Fibroblast of upper back skin (primary cell): Measurements from ENCODE around the gene FUT7.

ENCODE experiments used
- DNase-seq: peaks from one replicate; pipeline ENCODE4 v3.0.0-alpha.2; 2013

The FUT7 gene

DNA sequence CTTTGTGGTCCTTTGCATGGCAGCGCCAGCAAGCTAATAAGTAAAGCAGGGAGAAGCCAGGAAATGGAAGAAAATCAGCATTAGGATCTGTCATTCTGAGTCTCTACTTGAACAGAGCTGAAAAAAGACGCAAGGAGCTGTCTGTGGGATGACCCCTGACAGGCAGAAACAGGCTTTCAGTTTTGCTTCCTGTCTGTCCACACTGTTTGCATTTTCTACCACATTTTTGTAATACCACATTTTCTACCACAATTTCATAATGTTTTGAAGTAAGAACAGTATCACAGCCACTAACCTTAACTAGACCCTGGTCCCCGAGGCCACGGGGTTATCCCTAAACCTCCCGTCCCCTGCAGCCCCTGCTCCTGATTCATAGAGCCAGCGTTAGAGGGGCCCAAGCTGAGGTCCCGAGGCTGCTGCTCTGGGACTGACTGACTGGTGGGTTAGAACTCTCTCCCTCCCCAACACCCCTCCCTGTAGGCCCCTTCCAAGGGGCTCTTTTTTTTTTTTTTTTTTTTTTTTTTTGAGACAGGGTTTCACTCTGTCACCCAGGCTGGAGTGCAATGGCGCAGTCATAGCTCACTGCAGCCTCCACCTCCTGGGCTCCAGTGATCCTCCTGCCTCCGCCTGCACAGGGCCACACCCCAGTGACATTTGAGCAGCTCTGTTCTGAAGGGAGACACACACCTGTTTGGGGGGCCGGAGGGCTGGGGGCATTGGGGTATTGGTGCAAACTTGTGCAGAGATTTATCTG, 31.5 kb downstream of the FUT7 start:
- DNase-seq, result peak; percentile 69

DNA sequence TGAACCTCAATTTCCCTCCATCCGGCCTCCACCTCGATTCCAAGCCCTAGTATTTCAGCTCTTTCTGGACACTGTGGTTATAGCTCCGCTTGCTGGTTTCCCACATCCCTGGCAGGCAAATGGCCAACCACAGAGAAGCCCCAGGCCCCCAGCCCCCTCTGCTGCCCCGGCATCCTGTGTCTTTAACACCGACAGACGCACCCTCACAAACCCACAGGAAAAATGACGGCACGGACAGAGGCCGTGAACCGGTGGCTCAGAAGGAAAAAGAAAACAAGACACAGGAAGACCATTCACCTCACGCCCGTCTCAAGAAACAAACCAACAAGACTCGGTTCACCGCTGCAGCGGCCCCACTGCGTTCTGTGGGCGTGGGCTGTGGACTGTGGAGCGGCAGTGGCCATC, 34.1 kb downstream of the FUT7 start:
- DNase-seq, result no peak

DNA sequence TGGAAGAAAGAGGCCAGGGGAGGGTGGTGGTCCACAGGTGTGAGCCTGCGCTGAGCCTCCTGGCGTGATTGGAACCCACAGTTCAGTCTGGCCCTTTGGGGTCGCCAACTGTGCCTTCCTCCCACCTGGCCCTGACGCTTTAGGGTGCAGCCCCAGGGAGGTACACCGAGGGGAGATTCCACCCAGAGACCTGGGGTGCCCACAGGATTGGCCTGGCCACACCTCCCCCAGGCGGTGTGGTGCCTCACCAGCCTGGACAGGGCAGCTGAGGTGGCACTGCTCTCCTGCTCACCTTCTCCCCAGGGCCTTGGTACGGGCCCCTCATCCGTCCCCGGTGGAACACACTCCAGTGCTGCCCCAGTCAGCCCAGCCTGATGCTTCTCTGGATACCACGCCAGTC, 34.5 kb downstream of the FUT7 start:
- no peak for DNase-seq

DNA sequence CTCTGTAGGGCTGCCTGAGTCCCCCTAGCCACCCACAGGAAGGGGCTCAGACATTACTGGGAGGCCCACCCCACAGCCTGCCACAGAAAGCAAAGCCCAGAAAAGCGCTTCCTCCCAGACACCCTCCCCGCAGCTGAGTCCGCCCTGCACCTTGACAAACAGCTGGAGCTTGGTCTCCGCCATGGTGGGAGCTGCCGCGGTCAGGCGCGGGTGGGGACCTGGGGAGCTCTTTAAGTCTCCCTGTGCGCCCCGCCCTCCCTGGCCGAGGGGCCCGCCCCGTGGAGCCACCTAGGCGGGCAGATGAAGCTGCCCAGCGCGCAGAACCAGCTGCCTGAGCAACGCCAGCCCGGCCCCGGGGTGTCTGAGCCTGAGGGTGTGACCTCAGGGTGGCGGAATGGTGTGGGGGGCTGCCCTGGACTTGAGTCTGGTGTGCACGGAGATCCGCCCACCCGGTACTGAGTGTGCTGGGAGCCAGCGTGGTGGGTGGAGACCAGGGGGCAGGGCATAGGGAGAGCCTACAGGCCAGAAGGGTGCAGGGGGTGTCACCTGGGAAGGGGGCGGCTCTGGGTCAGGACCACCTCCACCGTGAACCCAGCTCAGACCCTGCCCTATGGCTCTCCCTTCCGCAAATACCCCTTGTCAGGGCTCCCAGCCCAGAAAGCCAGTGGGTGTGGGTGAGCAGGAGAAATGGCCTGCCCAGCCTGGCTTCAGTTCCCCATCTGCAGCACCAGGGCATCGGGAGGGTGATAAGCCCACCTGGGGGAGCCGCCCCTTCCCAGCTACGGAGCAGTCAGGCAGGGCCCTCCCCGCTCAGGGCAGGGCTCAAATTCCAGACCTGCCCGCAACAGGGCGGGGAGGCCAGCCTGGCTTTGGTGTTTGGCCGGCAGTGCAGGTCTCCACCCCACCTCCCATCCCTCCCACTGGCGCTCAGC, 35.3 kb downstream of the FUT7 start, which contains the start of gene CLIC3:
Gene CLIC3 (minus strand): TSS at position 208 of the 932 bp plus-strand sequence. CDS start 25 bp downstream, at position 183.
- DNase-seq, result peak; percentile 11

DNA sequence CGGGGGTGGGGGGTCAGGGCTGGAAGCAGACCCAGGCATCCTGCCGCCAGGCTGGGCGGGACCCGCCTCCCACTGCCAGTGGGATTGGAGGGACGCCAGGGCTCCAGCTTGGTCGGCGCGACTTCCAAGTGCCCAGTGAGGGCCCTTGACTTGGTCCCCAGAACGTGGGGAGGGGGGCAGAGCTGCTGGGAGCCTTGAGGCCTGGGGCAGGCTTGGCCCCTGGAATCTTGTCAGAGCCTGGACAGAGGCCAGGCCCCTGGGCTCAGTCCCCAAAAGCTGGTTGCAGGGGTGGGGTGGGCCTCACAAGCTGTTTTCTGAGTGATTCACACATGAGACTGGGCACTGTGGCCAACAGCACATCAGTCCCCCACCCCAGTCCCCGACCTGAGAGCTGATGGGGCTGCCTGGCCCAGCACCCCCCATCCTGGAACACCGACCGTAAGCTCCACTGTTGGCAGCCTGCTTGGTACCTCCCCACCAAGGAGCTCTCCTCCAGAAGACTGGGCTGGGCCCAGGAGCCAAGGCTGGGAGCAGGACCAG, 36.0 kb downstream of the FUT7 start:
- DNase-seq, result peak; percentile 47

DNA sequence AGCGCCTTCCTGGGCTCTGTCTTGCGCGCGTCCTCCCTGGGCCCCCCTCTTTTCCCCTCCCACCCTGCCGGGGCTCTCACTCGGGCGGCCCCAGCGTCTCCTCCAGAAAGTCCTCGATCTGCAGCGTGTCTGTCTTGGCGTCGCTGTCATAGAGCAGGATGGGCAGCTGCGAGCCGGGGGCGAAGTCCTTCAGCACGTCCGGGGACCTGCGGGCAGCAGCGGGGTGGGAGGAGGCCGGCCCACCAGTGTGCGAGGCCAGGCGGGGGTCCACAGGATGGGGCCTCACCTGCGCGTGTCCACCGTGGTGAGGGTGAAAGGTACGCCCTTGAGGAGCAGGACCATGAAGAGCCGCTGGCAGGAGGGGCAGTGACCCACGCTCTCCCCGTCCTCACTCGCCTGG, 36.5 kb downstream of the FUT7 start:
- no peak for DNase-seq

DNA sequence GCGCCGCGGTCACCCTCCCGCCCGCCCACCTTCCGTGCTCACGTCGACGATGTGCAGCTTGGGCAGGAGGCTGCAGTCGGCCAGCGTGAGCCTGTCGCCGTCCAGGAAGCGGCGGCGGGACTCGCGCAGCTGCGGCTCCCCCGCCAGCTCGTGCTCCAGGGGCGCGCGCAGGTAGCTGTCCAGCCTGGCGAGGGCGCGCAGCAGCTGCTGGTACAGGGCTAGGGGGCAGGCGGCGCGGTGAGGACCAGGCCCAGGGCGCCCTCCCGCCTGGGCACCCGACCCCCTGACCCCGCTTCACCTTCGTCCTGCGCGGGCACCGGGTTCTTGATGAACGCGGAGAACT, 37.0 kb downstream of the FUT7 start:
- DNase-seq, result no peak

DNA sequence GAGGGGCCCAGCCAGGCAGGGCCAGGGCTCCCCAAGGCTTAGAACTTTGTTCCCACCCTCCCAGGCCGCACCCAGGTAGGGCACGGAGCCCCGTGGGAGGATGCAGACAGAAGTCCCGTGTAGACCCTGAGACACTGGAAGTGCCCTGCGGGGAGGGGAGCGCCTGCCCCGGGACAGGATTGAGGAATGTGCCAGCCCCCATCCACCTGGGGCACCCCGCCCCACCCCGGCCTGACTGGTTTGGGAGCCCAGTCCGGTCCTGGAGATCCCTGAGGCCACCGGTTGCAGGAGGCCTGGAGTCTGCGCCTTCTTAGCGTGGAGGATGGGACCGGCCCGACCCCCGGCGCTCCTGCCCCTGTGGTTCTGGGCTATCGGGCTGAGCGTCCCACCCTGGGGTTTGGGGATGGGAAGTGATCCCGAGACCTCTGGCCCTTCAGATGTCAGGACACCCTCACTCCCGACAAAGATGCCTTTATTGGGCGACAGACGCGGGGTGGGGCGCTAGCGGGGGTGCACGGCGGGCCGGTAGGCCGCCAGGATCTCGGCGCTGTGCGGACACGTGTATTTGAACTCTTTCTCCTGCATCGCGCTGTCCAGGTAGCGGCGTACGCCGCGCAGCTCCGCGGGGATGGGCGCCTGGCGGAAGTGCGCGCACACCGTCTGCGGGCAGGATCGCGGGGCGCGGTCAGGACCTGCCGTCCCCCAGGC, 37.6 kb downstream of the FUT7 start:
- DNase-seq, result no peak

DNA sequence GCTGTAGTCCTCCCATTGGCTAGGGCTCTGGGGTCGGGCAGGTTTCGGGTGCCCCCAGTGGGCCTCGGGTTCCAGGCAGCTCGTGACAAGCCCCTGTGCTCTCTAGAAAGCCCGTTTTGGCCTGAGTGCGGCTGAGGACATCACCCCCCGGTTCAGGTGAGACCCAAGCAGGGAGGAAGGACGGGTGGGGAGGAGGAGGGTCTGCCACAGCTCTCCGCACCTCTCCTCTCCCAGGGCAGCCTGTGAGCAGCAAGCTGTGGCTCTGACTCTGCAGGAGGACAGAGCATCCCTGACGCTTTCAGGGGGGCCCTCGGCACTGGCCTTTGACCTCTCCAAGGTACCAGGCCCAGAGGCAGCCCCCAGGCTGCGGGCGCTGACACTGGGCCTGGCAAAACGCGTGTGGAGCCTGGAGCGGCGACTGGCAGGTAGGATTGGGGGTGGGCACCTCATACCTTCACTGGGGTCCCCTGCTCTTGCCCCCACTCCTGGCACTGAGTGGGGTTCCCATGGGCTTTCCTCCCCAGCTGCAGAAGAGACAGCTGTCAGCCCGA, 39.0 kb downstream of the FUT7 start:
- no peak for DNase-seq

DNA sequence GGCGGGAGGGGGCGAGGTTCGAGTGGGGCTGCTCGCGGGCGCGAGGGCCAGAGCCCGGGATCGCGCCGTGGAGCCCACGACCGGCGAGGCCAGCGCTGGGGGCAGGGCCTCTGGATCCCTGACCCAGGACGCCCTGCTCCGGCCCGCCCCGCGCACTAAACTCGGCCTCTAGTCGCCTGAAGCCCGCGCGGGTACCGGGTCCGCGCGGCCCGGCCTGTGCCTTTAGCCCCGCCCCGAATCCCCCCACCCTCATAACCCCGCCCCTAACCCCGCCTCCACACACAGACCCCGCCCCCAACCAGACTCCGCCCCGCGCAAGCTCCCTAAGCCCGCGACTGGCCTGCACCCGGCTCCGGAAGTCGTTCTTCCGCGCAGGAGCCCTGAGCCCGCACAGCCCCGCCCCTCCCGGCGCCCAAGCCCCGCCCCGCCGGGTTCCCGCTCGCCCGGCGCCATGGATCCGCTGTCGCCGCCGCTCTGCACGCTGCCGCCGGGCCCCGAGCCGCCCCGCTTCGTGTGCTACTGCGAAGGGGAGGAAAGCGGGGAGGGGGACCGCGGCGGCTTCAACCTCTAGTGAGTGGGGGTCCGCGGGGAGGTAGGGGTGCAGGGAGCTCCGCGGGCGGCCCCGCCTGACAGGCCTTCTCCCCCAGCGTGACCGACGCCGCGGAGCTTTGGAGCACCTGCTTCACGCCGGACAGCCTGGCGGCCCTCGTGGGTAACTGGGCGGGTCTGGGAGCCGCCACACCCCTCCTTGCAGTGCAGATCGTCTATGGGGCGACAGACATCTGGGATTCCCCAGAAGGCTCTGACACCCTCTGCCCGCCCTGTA, 39.7 kb downstream of the FUT7 start, which contains the start of gene PAXX:
Gene PAXX (plus strand): TSS at position 430 of the 826 bp plus-strand sequence. CDS start 22 bp downstream, at position 452.
- peak; percentile 88 for DNase-seq

DNA sequence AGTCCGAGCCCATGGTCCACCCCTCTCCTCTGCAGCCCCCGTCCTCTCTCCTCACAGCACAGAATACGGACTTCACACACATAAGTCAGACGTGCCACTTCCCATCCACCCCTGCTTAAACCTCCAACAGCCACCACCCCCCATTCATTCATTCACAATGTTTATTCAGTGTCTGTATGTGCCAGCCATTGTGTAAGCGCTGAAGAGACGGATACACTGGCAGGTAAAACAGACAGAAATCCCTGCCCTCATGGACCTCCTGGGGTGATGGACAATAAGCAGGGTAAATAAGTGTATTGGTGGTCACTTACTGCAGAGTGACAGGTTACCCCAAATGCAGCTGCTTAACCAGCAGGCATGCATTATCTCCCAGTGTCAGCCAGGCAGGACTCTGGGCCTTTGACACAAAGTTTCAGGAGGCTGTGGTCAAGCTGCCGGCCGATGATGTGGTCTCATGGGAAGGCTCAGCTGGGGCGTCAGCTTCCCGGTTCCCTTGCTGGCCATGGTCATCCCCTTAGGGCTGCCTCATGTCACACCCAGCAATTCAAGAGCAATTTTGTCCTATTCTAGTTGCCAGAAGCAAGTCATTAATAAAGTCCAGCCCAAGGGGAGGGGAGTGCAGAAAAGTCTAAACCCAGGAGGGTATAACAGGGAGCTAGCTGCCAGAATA, 41.5 kb downstream of the FUT7 start:
- DNase-seq, result no peak

DNA sequence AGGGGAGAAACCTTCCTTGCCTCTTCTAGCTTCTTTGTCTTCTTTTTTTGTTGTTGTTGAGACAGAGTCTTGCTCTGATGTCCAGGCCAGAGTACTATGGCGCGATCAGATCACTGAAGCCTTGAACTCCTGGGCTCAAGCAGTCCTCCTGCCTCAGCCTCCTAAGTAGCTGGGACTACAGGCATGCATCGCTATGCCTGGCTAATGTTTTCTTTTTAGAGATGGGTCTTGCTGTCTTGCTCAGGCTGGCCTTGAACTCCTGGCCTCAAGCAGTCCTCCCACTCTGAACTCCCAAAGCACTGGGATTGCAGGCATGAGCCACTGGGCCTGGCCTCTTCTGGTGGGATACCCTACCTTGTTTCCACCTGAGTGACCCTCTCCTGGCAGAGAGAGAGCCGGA, 43.0 kb downstream of the FUT7 start:
- no peak for DNase-seq

DNA sequence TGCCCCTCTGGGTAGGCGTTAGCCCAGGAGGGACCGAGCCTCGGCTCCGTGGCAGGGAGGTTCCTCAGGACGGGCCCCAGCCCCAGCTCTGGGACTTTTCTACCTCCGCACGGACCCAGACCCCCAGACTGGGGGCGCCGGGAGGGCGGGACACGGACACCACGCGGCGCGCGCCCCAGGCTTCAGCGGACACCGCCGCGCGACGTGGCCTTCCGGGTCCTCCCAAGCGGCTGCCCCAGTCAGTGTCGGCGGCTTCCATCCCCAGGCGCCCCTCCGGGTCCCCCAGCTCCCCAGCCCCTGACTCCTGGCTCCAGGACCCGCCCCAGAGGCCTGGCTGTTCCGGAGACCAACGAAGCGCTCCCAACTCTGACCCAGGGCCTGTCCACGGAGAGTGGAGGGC, 46.0 kb downstream of the FUT7 start:
- no peak for DNase-seq

DNA sequence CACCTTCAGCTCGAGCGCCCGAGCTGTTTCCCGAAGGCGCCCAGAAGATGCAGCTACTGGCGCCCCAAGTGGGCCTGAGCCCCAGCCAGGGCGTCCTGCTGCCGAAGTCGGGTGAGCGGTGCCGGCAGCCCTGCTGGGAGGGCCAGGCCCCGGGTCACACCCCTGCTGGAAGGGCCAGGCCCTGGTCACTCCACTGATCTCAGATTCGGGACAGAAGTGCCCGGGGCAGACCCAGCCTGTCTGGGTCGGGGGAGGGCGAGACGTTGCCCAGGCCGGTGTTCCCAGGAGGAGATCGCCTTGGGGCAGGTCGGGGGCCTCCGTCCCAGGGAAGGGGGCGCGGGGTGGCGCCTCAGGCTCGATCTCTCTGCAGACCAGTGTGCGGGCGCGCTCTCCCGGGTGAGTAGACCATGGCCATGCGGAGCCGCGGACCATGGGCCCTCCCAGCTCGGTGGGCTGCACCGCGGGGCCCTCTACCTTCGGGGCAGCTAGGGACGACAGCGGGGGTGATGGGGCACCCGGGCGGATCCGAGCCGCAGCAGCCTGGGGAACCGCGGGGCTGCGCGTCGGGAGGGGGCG, 46.8 kb downstream of the FUT7 start:
- DNase-seq, result no peak

DNA sequence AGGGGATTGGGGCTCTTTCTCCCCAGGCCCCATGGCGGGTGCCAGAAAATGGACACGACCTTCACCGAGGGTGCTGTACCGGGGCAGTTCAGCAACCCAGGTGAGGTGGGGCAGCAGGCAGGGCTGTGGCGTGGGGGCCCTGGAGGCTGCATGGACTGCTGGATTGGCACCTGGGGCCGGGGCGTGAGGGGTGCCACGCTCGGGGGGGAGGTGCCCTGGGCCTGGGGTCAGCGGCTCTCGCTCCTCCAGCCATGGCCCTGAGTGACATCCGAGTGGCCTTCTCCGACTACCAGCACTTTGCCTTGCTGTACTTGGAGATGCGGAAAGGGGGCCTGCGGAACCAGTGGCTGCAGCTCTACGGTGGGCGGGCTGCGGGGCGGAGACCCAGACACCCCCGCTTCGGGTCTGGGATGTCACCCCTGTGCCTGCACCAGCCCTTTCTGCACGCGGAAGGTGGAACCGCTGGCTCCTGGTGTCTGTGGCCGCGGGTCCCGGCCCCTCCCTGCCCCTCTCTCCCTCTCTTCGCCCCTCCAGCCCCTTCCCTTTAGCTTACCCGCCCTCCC, 47.3 kb downstream of the FUT7 start:
- no peak for DNase-seq

DNA sequence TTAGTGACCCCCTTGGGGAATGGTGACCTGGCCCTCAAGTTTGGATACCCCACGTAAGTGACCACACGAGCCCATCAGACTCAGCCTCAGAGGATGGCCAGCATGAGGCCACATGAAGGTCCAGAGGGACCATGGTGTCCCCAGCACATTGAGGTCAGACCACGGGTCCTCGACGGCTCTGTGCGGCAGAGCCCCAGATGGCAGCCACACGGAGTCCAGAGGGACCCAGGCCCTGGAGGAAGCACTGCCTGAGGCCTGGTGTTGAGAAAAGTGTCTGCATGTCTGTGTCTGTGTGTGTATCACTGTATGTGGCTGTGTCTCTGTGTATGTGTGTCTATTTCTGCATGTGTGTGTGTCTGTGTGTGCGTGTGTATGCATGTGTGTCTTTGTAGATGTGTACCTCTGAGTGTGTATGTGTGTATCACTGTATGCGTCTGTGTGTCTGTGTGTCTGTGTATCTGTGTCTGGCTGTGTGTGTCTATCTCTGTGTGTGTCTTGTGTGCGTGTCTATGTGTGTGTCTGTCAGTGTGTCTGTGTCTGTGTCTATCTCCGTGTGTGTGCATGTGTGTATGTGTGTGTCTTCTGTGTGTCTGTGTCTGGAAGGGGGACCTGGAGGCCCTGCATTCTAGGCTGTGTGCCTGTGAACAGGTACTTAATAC, 48.1 kb downstream of the FUT7 start:
- DNase-seq, result no peak

DNA sequence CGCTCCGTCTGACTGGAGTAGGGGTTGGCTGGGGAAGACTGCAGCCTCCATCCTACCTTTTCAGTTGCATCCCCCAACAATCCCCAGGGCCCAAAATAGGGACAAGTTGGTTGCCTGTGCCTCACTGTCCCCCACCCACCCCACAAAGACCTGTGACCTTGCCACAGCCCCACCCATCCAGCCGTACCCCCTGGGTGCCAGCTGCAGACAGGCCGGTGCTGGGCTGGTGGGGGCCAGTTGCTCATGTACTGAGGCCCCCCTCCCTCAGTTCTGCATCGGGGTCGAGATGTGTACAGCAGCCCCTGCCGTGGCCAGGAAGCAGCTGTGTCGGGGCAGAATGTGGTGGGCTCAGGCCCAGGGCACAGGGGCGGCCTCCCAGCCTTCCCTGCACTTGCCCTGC, 48.7 kb downstream of the FUT7 start:
- no peak for DNase-seq

DNA sequence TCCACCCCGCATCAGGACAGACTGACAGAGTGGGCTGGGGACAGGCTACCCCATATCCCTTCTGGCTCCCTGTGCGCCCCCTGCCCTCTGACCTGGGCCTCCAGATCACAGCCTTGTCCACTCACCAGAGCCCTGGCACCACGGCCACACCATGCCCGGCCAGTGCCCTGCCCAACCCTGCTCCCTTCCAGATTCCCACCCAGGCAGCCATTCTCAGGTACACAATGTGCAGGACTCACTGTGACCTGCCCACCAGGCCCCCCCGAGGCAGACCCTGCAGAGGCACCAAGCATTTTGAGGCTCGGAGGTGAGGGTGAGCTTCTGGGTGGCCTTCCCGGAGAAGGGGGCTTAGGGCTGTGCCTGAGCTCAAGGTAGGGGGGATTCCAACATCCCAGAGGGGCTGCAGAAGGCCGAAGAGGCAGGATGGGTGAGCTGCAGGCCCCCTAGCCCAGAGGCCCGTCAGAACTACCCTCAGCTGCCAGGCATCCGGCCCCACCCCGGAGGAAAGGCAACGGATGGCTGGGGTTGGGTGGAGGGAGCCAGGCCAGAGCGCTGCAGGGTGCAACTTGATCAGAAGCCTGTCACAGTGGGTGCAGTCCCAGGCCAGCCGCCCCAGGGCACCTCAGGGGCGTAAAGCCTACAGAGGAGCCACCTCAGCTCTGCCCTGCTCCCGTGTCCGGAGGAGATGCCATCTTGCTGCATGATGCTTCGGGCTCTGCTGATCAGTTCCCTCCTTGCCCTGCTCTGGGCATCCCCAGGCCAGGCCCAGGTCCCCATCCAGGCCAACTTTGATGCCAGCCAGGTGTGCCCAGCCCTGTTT, 49.4 kb downstream of the FUT7 start, which contains the start of gene LCNL1:
Gene LCNL1 (plus strand): TSS at position 762 of the 820 bp plus-strand sequence. CDS start 594 bp downstream, outside the sequence.
- no peak for DNase-seq
